Stimulated activated naive CD8-positive, alpha-beta T cell treated with anti-CD3 and anti-CD28 coated beads, Interleukin-15, Interleukin-2, amounts not matched to agents 100 ng/mL and 50 ng/mL, for 24 hours (primary cell): ENCODE results near the gene COL13A1.

Source experiments
- H3K27ac Mint-ChIP-seq: one replicate; pipeline ENCODE4 v1.8.0; 2021; ENCODE audit warnings: mild to moderate bottlenecking, mixed read lengths
- H3K27me3 Mint-ChIP-seq: one replicate; pipeline ENCODE4 v1.8.0; 2021; ENCODE audit warnings: mixed read lengths
- H3K36me3 Mint-ChIP-seq: one replicate; pipeline ENCODE4 v1.8.0; 2021; ENCODE audit warnings: low read depth, mixed read lengths
- H3K4me1 Mint-ChIP-seq: one replicate; pipeline ENCODE4 v1.8.0; 2021; ENCODE audit warnings: low read depth, mixed read lengths
- H3K4me3 Mint-ChIP-seq: one replicate; pipeline ENCODE4 v1.8.0; 2021; ENCODE audit warnings: mild to moderate bottlenecking, mixed read lengths
- H3K9me3 Mint-ChIP-seq: one replicate; pipeline ENCODE4 v1.8.0; 2021; ENCODE audit warnings: mixed read lengths

The COL13A1 gene

GRCh38 chr10:69914398-69915214 is 112.9 kb downstream of the COL13A1 start:
- H3K27ac Mint-ChIP-seq: no peak overlapping the region
- no peak overlapping the region for H3K4me3 Mint-ChIP-seq
- H3K36me3 Mint-ChIP-seq: no peaks in the 10 kb centered on the region
- no peaks in the 10 kb centered on the region for H3K27me3 Mint-ChIP-seq
- no peaks in the 10 kb centered on the region for H3K9me3 Mint-ChIP-seq
- H3K4me1 Mint-ChIP-seq: no peaks in the 10 kb centered on the region

- Mint-ChIP-seq H3K9me3 (no peaks in the 10 kb centered on the region), H3K27ac (no peak overlapping the region), H3K4me1 (no peaks in the 10 kb centered on the region), H3K36me3 (no peaks in the 10 kb centered on the region), H3K4me3 (no peak overlapping the region), H3K27me3 (no peaks in the 10 kb centered on the region)
Measured at GRCh38 chr10:69915215-69915560, 113.5 kb downstream of the COL13A1 start.

GRCh38 chr10:69916118-69916517 is 114.4 kb downstream of the COL13A1 start:
- Mint-ChIP-seq H3K4me3 (no peak overlapping the region), H3K9me3 (no peaks in the 10 kb centered on the region), H3K36me3 (no peaks in the 10 kb centered on the region)

DNA sequence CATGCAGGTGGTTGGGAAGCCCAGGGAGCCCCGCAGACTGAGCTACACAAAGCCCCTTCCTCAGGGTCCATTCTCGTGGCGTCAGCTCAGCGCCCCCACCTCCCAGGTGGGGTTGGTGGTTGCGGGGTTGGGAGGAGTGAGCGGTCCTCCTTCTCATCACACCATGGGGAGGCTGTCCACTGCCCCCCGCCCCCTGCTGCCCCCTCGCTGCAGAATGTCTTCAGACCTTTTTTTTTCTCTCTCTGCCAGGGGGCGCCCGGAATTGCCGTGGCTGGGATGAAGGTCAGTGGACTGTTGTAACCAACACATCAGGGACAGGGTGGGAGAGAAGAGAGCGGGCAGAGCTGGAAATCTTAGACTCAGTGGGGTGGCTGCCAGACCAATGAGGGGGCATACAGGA is 116.3 kb downstream of the COL13A1 start:
- no peaks in the 10 kb centered on the region for H3K9me3 Mint-ChIP-seq
- no peaks in the 10 kb centered on the region for H3K4me1 Mint-ChIP-seq
- H3K36me3 Mint-ChIP-seq: no peaks in the 10 kb centered on the region
- H3K27ac Mint-ChIP-seq: no peak overlapping the region
- H3K27me3 Mint-ChIP-seq: no peaks in the 10 kb centered on the region
- H3K4me3 Mint-ChIP-seq: no peak overlapping the region

More at GRCh38 chr10:69916118-69916517, 114.4 kb downstream of the COL13A1 start:
- Mint-ChIP-seq H3K27me3 (no peaks in the 10 kb centered on the region), H3K27ac (no peak overlapping the region), H3K4me1 (no peaks in the 10 kb centered on the region)

- H3K36me3 Mint-ChIP-seq: no peaks in the 10 kb centered on the region
- H3K27me3 Mint-ChIP-seq: no peaks in the 10 kb centered on the region
- no peaks in the 10 kb centered on the region for H3K4me1 Mint-ChIP-seq
- no peak overlapping the region for H3K27ac Mint-ChIP-seq
- H3K4me3 Mint-ChIP-seq: no peak overlapping the region
- no peaks in the 10 kb centered on the region for H3K9me3 Mint-ChIP-seq
Measured at GRCh38 chr10:69919250-69919649, 117.5 kb downstream of the COL13A1 start.

- H3K27me3 Mint-ChIP-seq: peaks cover 4% of the 10 kb centered on the region
- no peaks in the 10 kb centered on the region for H3K9me3 Mint-ChIP-seq
- no peak overlapping the region for H3K4me3 Mint-ChIP-seq
- no peak overlapping the region for H3K27ac Mint-ChIP-seq
- no peaks in the 10 kb centered on the region for H3K36me3 Mint-ChIP-seq
- H3K4me1 Mint-ChIP-seq: no peaks in the 10 kb centered on the region
Measured at GRCh38 chr10:69925111-69925510, 123.4 kb downstream of the COL13A1 start.

DNA sequence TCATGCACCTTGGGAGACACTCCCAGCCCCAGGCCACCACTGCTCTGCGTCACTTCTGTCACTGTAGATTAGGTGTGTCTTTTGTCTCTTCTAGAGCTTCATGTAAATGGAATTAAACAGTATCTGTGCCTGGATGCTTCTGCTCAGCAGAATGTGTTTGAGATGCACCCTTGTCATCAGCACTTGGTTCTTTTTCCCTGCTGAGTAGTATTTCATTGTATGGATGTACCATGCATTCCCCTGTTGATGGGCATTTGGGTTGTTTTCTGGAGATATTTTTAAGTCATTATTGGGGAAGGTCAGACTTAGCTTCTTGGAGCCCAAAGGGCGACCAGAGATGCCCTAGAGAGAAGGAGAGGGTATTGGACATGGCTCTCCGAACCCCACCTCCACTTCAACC is 126.6 kb downstream of the COL13A1 start:
- no peaks in the 10 kb centered on the region for H3K4me1 Mint-ChIP-seq
- peaks cover 9% of the 10 kb centered on the region for H3K27me3 Mint-ChIP-seq

GRCh38 chr10:69929575-69929974 is 127.9 kb downstream of the COL13A1 start:
- Mint-ChIP-seq H3K27ac (no peak overlapping the region), H3K4me1 (no peaks in the 10 kb centered on the region), H3K9me3 (no peaks in the 10 kb centered on the region), H3K4me3 (no peak overlapping the region), H3K27me3 (peaks cover 9% of the 10 kb centered on the region), H3K36me3 (no peaks in the 10 kb centered on the region)

More for the DNA sequence above, 126.6 kb downstream of the COL13A1 start:
- no peaks in the 10 kb centered on the region for H3K9me3 Mint-ChIP-seq
- H3K36me3 Mint-ChIP-seq: no peaks in the 10 kb centered on the region
- no peak overlapping the region for H3K4me3 Mint-ChIP-seq
- H3K27ac Mint-ChIP-seq: no peak overlapping the region

DNA sequence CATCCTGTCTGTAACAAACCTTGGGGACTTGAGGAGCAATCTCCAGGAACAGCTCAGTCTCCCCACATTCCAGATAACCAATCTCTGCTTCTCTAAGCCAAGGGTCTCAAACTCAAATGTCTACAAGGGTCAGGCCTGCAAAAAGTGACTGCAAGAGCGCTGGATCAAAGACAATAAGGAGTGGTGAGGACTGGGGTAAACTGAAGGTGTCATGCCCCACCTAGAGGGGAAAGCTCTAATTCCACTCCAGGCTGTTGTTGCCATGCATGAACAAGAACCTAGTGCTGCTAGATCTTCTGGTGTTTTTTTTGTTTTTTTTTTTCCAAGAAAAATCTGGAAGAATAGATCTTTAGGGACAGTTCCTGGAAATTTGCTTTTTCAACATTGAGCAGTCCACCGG is 133.1 kb downstream of the COL13A1 start:
- no peaks in the 10 kb centered on the region for H3K4me1 Mint-ChIP-seq
- H3K27me3 Mint-ChIP-seq: peaks cover 4% of the 10 kb centered on the region
- H3K27ac Mint-ChIP-seq: no peak overlapping the region
- no peaks in the 10 kb centered on the region for H3K36me3 Mint-ChIP-seq
- H3K9me3 Mint-ChIP-seq: no peaks in the 10 kb centered on the region
- H3K4me3 Mint-ChIP-seq: no peak overlapping the region

DNA sequence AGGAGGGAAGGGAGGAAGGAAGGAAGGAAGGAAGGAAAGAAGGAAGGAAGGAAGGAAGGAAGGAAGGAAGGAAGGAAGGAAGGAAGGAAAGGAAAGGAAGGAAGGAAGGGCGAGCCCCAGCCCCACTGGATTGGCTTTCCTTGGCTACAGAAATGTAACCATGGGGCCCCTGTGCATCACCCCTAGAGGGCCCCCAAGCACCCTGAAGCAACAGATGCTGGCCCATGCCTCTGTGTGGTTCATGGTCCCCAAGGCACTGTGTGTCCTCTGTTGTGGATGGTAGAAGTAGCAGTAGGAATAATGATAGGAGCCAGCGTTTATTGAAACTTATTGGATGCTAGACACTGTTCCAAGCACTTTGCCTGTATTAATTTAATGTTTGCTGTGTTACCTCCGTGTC is 134.4 kb downstream of the COL13A1 start:
- no peak overlapping the region for H3K4me3 Mint-ChIP-seq
- no peaks in the 10 kb centered on the region for H3K4me1 Mint-ChIP-seq
- no peaks in the 10 kb centered on the region for H3K9me3 Mint-ChIP-seq
- peaks cover 4% of the 10 kb centered on the region for H3K27me3 Mint-ChIP-seq
- no peak overlapping the region for H3K27ac Mint-ChIP-seq
- no peaks in the 10 kb centered on the region for H3K36me3 Mint-ChIP-seq

DNA sequence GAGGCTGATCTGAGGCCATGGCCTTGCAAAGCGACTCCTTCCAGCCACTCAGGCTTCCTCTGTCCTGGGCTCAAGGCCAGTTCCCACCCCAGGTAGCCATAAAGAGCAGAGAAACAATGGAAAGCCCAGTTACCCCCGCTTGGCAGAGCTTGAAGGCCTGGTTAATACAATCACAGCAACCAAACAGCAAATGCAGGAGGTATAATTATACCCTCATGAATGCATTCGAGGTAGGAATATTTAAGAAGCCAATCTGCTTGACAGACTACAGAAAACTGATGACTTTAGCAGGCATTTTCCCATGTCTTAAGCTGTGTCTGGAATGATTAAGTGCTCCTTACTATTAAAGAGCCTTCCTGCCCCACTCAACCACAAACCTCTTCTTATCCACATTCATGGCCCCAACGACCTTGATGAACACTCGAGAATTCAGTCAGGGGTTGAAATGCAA is 136.9 kb downstream of the COL13A1 start:
- H3K4me3 Mint-ChIP-seq: no peak overlapping the region
- H3K4me1 Mint-ChIP-seq: no peaks in the 10 kb centered on the region
- H3K27me3 Mint-ChIP-seq: no peaks in the 10 kb centered on the region
- H3K27ac Mint-ChIP-seq: no peak overlapping the region
- no peaks in the 10 kb centered on the region for H3K36me3 Mint-ChIP-seq
- no peaks in the 10 kb centered on the region for H3K9me3 Mint-ChIP-seq

- Mint-ChIP-seq H3K36me3 (no peaks in the 10 kb centered on the region), H3K4me1 (no peaks in the 10 kb centered on the region), H3K4me3 (no peak overlapping the region), H3K27ac (no peak overlapping the region), H3K27me3 (no peaks in the 10 kb centered on the region), H3K9me3 (no peaks in the 10 kb centered on the region)
Measured at GRCh38 chr10:69939061-69939460, 137.4 kb downstream of the COL13A1 start.

- no peaks in the 10 kb centered on the region for H3K9me3 Mint-ChIP-seq
- no peak overlapping the region for H3K4me3 Mint-ChIP-seq
- no peaks in the 10 kb centered on the region for H3K27me3 Mint-ChIP-seq
- no peaks in the 10 kb centered on the region for H3K36me3 Mint-ChIP-seq
- H3K4me1 Mint-ChIP-seq: no peaks in the 10 kb centered on the region
- no peak overlapping the region for H3K27ac Mint-ChIP-seq
Measured at GRCh38 chr10:69939481-69939880, 137.8 kb downstream of the COL13A1 start.

- H3K4me3 Mint-ChIP-seq: no peak overlapping the region
- no peak overlapping the region for H3K27ac Mint-ChIP-seq
- no peaks in the 10 kb centered on the region for H3K4me1 Mint-ChIP-seq
Measured at GRCh38 chr10:69941730-69942129, 140.0 kb downstream of the COL13A1 start.

DNA sequence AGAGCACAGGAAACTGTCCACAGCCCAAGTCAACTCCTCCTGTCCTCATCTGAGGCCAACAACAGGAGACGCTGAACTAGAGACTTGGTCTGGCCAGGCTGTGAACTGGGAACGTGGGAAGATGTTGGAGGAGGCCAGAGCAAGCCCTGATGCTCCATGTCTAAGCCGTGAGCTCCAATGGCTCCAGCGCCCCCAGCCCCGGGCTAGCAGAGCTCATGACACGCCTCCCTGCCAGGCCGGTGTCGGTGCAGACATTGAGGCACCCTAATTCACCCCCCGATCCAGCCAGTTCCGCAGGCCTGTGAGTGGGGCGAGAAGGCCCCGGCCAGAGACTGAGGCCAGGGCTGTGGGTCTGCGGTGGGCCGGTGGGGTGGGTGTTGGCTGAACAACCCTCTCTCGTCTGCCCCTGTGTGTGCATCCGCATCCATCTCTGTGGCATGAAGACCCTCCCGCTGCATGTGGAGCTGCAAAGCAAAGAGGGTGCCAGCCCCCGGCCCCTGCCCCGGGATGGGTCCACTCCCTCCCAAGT is 141.7 kb downstream of the COL13A1 start:
- H3K27me3 Mint-ChIP-seq: no peaks in the 10 kb centered on the region
- H3K4me1 Mint-ChIP-seq: no peaks in the 10 kb centered on the region
- no peaks in the 10 kb centered on the region for H3K36me3 Mint-ChIP-seq
- H3K9me3 Mint-ChIP-seq: no peaks in the 10 kb centered on the region
- no peak overlapping the region for H3K4me3 Mint-ChIP-seq
- H3K27ac Mint-ChIP-seq: no peak overlapping the region

More at GRCh38 chr10:69941730-69942129, 140.0 kb downstream of the COL13A1 start:
- no peaks in the 10 kb centered on the region for H3K36me3 Mint-ChIP-seq
- H3K9me3 Mint-ChIP-seq: no peaks in the 10 kb centered on the region
- no peaks in the 10 kb centered on the region for H3K27me3 Mint-ChIP-seq

GRCh38 chr10:69944761-69945160 is 143.1 kb downstream of the COL13A1 start:
- no peak overlapping the region for H3K4me3 Mint-ChIP-seq
- no peaks in the 10 kb centered on the region for H3K4me1 Mint-ChIP-seq
- no peak overlapping the region for H3K27ac Mint-ChIP-seq
- no peaks in the 10 kb centered on the region for H3K9me3 Mint-ChIP-seq
- no peaks in the 10 kb centered on the region for H3K36me3 Mint-ChIP-seq
- H3K27me3 Mint-ChIP-seq: no peaks in the 10 kb centered on the region
